Mammary epithelial cell (primary cell): Measurements from ENCODE around the gene CD300LD.

Source experiments
- CTCF ChIP-seq, 2 donors: IDR thresholded peaks in 1 of 2; conservative IDR thresholded peaks in 1 of 2; 2 replicates each; pipeline ENCODE4 v1.5.1; 2011 to 2012; ENCODE audit warnings: inconsistent platforms in 2 of 2, low read length in 2 of 2, mild to moderate bottlenecking in 2 of 2, control low read depth in 1 of 2, low read depth in 1 of 2; ENCODE audit not compliant: insufficient read depth in 1 of 2; ENCODE audit errors: extremely low read depth in 1 of 2
- EZH2 ChIP-seq: IDR thresholded peaks from 2 replicates; pipeline ENCODE4 v1.6.1; 2012; ENCODE audit warnings: low read length, inconsistent platforms, borderline replicate concordance

GRCh38 chr17:74547264-74547663, 44.8 kb downstream of the CD300LD start:
- TF ChIP-seq CTCF (conservative IDR thresholded peaks at IDR 0.05 in 1 of 2, IDR thresholded peaks at IDR 0.05 in 1 of 2; ENCODE audit: extremely low read depth in 1 of 2, insufficient read depth in 1 of 2, low read depth in 1 of 2, low read length in 2 of 2) (no peak), EZH2 (no peak)
